H54 (cell line): ENCODE measurements around the gene MYADML2.
"Not testable (repeated sequence)": the region's sequence is repeated elsewhere in the genome, so short reads cannot be mapped to it uniquely, and the experiment has no call there.

Experiments used
- DNase-seq: peaks from one replicate; pipeline ENCODE4 v3.0.0; 2011; ENCODE audit warnings: low spot score, mixed read lengths; ENCODE audit not compliant: insufficient read length
- FAIRE-seq: peaks from 3 replicates; lab custom pipeline; 2011; peaks lifted over from hg19 to GRCh38; lab: Jason Lieb, UNC
- POLR2A ChIP-seq: IDR thresholded peaks from 2 replicates; pipeline ENCODE4 v1.6.1; 2011; ENCODE audit warnings: low read depth, mild to moderate bottlenecking, low read length

The MYADML2 gene

DNA sequence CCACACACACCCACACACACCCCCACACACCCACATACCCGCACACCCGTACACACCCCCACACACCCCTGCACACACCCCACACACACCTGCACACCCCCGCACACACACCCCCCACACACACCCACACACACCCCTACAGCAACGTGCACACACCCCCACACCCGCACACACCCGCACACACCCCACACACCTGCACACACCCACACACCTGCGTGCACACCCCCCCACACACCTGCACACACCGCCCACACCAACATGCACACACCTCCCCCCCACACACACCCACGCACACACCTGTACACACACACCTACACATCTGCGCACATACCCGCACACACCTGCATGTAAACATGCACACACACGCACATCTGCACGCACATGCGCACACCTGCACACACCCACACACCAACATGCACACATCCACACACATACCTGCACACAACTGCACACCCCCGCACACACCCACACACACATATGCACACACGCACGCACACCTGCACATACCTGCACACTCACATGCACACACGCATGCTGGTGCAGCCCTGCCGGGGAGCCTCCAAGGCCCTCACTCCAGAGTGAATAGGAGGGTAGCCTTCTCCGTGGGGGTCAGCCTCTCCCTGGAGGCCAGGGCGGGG, 37.9 kb upstream of the MYADML2 start:
- TF ChIP-seq POLR2A = no peak
- DNase-seq = no peak
- no peak for FAIRE-seq

DNA sequence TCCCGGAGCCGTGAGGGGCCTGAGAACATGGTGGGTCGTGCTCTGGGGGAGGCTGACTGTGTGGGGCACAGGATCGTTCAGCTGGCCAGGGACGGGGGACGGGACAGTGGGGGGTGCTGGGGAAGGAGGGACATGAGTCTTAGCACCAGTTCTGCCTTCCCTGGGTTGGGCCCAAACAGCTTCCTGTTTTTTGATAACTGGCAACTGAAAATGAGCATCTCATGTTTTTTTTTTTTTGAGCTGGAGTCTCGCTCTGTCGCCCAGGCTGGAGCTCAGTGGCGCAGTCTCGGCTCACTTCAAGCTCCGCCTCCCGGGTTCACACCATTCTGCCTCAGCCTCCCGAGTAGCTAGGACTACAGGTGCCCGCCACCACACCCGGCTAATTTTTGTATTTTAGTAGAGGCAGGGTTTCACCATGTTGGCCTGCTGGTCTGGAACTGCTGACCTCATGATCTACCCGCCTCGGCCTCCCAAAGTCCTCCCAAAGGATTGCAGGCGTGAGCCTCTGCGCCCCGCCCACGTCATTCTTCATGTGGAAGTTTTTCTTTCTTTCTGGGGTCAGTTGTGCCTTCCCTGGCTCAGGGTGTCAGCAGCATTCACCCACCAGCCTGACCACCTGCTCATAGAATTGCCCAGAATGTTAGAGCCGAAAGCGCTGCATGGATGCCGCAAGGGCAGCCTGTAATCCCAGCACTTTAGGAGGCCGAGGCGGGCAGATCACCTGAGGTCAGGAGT, 36.8 kb upstream of the MYADML2 start:
- FAIRE-seq = no peak
- TF ChIP-seq POLR2A = no peak
- no peak for DNase-seq

- TF ChIP-seq POLR2A = no peak
- DNase-seq (no peak), FAIRE-seq (no peak)
These were observed 36.1 kb upstream of the MYADML2 start for GRCh38 chr17:81983011-81983638.

DNA sequence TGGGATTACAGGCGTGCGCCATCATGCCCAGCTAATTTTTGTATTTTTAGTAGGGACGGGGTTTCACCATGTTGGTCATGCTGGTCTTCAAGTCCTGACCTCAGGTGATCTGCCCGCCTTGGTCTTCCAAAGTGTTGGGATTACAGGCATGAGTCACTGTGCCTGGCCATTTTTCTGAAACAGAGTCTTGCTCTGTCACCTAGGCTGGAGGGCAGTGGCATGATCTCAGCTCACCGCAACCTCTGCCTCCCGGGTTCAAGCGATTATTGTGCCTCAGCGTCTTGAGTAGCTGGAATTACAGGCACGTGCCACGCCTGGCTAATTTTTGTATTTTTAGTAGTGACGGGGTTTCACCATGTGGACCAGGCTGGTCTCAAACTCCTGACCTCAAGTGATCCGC, 34.5 kb upstream of the MYADML2 start:
- not testable (repeated sequence) for DNase-seq, FAIRE-seq

DNA sequence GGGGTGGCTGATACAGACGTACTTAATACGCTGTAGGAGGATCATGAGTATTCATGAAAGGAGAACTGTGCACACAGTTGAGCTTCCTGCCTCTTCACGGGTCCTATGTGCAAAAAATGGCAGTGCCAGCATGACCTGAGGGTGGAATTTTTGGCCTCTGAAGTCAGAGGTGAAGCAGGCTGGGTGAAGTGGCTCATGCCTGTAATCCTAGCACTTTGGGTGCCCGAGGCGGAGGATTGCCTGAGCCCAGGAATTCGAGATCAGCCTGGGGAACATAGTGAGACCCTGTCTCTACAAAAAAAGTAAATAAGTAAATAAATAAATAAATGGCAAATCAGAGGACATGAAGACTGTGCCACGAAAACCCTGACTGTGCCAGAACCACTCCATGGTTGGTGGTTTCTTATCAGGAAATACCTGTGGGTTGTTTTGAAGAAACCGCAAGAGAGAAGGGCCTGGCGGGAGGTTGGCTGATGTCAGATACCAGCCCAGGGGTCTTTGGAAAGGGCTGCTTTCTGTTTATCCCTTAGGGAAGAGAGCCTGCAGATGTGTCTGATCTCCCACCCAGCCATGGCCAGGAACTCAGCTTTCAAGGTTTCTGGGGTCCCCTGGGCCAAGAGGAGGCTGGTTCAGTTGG, 33.8 kb upstream of the MYADML2 start:
- no peak for TF ChIP-seq POLR2A
- FAIRE-seq (no peak), DNase-seq (no peak)

DNA sequence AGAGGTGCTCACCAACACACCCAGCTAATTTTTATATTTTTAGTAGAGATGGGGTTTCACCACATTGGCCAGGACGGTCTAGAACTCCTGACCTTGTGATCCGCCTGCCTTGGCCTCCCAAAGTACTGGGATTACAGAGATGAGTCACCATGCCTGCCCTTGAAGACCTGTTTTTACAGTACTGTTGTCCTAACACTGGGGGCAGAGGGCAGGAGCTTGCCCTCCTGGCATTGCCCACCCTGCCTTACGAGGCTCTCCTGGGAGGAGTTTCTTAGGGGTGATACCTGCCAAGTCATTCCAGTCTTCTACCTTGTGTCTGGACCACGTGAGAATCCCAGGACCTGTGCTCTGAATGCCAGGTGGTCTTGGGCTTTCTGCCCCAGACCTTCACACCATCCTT, 33.1 kb upstream of the MYADML2 start:
- DNase-seq (no peak), FAIRE-seq (no peak)
- no peak for TF ChIP-seq POLR2A

DNA sequence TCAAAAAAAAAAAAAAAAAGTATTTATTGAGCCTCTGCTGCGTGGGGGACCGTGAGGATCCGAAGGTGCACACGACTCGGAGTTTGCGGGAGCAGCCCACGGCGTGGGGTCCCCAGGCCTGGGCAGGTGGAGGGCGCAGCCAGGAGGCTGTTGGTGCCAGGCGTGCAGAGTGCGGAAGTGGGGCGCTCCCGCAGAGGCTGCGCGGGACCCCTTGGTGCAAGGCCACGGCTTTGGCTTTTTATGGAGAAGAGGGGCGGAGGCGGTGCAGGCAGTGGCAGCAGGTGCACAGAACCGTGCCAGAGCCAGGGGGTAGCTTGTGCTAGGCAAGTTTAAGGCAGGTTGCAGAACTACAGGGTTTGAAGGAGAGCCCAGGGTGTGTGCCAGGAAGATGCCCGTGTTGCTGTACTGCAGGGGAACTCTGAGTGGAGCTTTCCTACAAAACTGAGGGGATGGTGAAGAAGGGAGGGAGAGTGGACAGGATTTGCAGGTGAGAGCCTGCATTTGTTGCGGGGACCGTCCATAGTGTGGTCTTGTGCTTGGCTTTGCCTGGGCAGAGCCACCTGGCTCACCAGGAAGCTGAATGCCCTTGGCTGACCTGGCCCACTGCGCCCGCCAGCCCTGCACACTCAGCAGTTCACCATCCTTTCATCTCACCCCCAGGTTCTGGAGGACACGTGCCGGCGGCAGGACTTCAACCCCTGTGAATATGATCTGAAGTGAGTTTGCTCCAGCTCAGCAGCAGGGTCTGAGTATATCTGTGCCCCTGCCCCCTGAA, 31.7 kb upstream of the MYADML2 start:
- FAIRE-seq (no peak), DNase-seq (no peak)
- no peak for TF ChIP-seq POLR2A

- FAIRE-seq (no peak), DNase-seq (peak; percentile 79)
- TF ChIP-seq POLR2A = peak; percentile 51
These were observed 30.3 kb upstream of the MYADML2 start, which contains the start of gene ASPSCR1 for GRCh38 chr17:81977211-81977808. Gene ASPSCR1, plus strand, starts transcription at chr17:81977629. Its CDS starts 18 bp downstream, at chr17:81977647.

DNA sequence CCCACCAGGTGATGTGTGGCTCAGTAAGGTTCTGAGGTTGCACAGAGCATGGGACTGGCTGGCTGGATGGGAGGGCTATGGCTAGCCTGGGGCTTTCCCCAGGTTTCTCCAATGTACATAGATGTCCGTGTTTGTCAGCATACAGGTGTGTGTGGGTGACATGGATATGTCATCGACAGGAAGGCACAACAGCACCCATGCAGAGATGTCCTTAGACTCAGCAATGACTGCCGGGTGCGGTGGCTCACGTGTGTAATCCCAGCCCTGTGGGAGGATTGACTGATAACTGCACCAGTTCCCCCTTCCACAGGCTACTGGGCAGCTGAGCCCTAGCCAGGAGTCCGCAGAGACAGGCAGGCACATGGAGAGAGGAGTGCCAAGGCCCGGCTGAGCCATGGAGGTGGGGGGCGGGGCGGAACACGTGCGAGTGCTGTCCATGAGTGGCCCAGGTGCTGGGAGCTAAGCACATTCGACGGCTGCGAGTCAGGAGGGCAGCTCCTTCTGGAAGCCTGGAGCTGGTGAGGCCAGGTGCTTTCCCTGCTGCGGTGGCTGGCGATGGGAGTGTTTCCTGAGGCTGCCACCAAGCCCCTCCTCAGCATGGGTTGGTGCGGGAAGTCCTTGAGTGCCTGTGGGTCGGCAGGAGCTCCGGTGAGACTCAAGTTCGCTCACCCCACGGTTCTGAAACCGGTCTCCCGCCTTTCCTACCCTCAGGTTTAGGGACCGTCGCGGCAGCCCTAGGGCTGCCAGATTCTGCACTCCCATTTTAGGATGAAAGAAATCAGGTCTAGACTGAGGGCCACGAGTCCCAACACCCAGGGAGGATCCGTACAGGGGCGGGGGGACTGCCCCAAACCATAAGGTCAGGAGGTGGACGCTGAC, 29.5 kb upstream of the MYADML2 start:
- TF ChIP-seq POLR2A = no peak
- FAIRE-seq = no peak

GRCh38 chr17:81973432-81973831, 26.4 kb upstream of the MYADML2 start:
- no peak for TF ChIP-seq POLR2A
- DNase-seq (no peak), FAIRE-seq (no peak)

More for the DNA sequence above, 29.5 kb upstream of the MYADML2 start:
- no peak for DNase-seq

DNA sequence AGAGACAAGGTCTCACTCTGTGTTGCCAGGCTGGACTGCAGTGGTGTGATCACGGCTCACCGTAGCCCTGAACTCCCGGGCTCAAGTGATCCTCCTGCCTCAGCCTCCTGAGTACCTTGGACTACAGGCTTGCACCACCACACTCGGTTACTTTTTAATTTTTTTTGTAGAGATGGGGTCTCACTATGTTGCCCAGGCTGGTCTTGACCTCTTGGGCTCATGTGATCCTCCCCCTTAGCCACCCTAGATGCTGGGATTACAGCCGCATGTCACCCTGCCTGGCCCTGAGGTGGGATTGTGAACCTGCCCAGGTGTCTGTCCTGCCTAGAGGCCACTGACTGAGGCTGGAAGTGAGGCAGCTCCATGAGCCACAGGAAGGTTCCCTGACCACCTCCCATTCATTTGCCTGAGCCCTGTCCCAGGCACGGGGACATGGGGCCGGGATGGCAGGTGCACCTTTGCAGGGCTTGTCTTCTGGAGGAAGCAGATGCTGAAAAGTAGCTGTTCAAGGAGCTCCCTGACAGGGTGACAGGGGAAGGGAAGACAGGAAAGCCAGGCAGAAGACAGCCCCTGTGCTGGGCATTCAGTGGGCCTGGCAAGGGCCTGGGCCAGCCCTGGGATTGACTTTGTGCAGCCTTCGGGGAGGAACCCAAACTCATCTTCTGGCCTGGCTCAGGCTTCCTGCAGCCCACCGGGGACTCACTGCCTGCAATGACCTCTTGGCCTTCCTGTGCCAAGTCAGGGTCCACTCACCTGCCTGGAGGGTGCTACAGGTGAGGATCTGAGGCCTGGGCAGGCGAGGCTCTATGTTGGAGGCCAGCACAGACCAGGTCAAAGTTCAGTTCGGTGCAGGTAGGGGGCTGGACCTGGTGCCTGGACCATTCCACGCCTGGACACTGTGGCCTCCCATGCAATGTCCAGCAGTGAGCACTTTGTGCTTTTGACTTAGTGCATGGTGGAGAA, 22.1 kb upstream of the MYADML2 start:
- no peak for TF ChIP-seq POLR2A
- FAIRE-seq (no peak), DNase-seq (no peak)
